ENCODE data around the gene TYK2. TPM values are rescaled to one million over a fixed set of nuclear protein-coding genes. Genes with fewer than 3 reads are reported as not detected.

TYK2 gene
- total RNA-seq, 1 donor from 2014 or later = 36.1 TPM

- Histone ChIP-seq H3K36me3 (ENCODE audit: control insufficient read depth, insufficient read depth, low read length) (peaks cover 32% of the 10 kb centered on the region), H3K4me3 (ENCODE audit: low read depth, low read length) (no peak overlapping the region), H3K27me3 (ENCODE audit: control insufficient read depth, insufficient read depth, low read length) (no peaks in the 10 kb centered on the region)
- no peak for DNase-seq (ENCODE audit: low read depth)
- no peak for FAIRE-seq
- TF ChIP-seq CTCF (IDR thresholded peaks at IDR 0.05; ENCODE audit: insufficient read depth, low read length, severe bottlenecking) = no peak
Observed at GRCh38 chr19:10365518-10365917, 14.9 kb downstream of the TYK2 start.

- FAIRE-seq (no peak), DNase-seq (ENCODE audit: low read depth) (no peak)
- Histone ChIP-seq H3K4me3 (ENCODE audit: low read depth, low read length) (no peak overlapping the region), H3K36me3 (ENCODE audit: control insufficient read depth, insufficient read depth, low read length) (peaks cover 32% of the 10 kb centered on the region), H3K27me3 (ENCODE audit: control insufficient read depth, insufficient read depth, low read length) (no peaks in the 10 kb centered on the region)
- no peak for TF ChIP-seq CTCF (IDR thresholded peaks at IDR 0.05; ENCODE audit: insufficient read depth, low read length, severe bottlenecking)
Observed at GRCh38 chr19:10364644-10365043, 15.7 kb downstream of the TYK2 start.

DNA sequence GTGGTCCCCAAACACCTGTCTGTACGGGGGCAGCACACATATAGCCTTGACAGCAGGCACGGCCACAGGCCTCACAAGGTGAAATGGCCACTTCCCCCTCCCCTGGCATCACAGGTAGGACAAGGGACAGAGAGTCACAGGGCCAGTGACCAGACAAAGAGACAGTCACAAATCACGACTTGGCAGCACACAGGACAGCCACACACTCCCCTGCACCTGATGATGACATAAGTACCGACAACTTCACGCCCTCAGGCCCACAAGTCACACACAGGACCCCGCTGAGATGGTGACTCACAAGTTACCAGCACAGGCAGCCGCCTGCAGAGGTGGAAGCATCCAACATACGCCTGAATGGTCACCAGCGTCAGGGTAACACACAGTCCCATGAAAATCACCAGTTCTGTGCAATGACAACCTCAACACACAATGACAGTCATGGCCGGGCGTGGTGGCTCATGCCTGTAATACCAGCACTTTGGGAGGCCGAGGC is 16.5 kb downstream of the TYK2 start:
- FAIRE-seq (no peak), DNase-seq (ENCODE audit: low read depth) (peak; percentile 35)
- H3K27me3 ChIP-seq (ENCODE audit: control insufficient read depth, insufficient read depth, low read length) = no peaks in the 10 kb centered on the region
- TF ChIP-seq CTCF (IDR thresholded peaks at IDR 0.05; ENCODE audit: insufficient read depth, low read length, severe bottlenecking) = no peak
- H3K4me3 ChIP-seq (ENCODE audit: low read depth, low read length) = no peak overlapping the region
- H3K36me3 ChIP-seq (ENCODE audit: control insufficient read depth, insufficient read depth, low read length) = peaks cover 30% of the 10 kb centered on the region

DNA sequence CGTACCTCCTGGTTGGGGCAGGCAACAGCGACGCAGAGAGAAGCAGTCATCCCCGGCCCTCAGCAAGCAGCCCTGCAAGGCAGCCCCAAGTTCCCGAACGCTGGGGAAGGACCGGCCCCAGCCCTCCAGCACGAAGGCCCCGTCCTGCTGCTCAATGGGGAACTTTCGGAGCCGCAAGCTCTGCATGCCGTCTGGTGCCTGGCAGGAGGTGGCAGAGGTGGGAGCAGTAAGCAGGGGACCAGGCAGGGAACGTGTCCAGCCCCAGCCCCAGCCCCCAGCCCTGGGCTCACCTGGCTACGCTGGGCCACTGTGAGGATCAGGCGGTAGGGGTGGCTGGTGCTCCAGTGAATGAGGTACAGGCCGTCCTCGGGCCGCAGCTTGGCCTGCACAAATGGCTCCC is 18.1 kb downstream of the TYK2 start:
- TF ChIP-seq CTCF (IDR thresholded peaks at IDR 0.05; ENCODE audit: insufficient read depth, low read length, severe bottlenecking) = no peak

GRCh38 chr19:10361569-10362011 is 18.8 kb downstream of the TYK2 start:
- DNase-seq (ENCODE audit: low read depth) = no peak
- TF ChIP-seq CTCF (IDR thresholded peaks at IDR 0.05; ENCODE audit: insufficient read depth, low read length, severe bottlenecking) = no peak
- no peak for FAIRE-seq
- no peak overlapping the region for H3K4me3 ChIP-seq (ENCODE audit: low read depth, low read length)
- H3K36me3 ChIP-seq (ENCODE audit: control insufficient read depth, insufficient read depth, low read length) = peaks cover 29% of the 10 kb centered on the region
- H3K27me3 ChIP-seq (ENCODE audit: control insufficient read depth, insufficient read depth, low read length) = no peaks in the 10 kb centered on the region

More for the DNA sequence above, 18.1 kb downstream of the TYK2 start:
- Histone ChIP-seq H3K36me3 (ENCODE audit: control insufficient read depth, insufficient read depth, low read length) (peaks cover 28% of the 10 kb centered on the region), H3K4me3 (ENCODE audit: low read depth, low read length) (no peak overlapping the region), H3K27me3 (ENCODE audit: control insufficient read depth, insufficient read depth, low read length) (no peaks in the 10 kb centered on the region)
- FAIRE-seq = no peak
- no peak for DNase-seq (ENCODE audit: low read depth)

GRCh38 chr19:10356431-10356830 is 23.9 kb downstream of the TYK2 start:
- no peak for DNase-seq (ENCODE audit: low read depth)
- Histone ChIP-seq H3K27me3 (ENCODE audit: control insufficient read depth, insufficient read depth, low read length) (no peaks in the 10 kb centered on the region), H3K4me3 (ENCODE audit: low read depth, low read length) (no peak overlapping the region), H3K36me3 (ENCODE audit: control insufficient read depth, insufficient read depth, low read length) (peaks cover 27% of the 10 kb centered on the region)
- TF ChIP-seq CTCF (IDR thresholded peaks at IDR 0.05; ENCODE audit: insufficient read depth, low read length, severe bottlenecking) = no peak
- no peak for FAIRE-seq

Data from bronchial epithelial cell (primary cell).